ENCODE measurements around the gene TRAPPC4.

DNA sequence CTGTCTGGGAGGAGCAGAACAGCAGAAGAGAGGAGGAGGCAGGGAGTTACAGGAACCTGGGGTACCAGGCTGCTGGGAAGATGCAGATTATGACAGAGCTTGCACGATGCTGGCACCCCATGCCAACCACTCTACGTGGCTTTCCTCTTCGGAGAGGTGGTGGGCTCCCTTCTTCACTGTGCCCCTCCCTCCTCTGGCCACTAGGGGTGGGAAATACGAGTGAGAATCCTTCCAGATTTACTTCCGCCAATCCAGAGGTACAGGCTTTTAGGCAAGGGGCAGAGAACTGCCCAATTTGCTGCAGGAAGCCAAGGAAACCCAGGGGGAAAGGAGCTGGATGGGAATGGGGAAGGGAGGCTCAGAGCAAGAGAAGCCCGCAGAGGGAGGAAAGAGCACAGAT, 26.1 kb downstream of the TRAPPC4 start:
- TF ChIP-seq, protein P1, sequence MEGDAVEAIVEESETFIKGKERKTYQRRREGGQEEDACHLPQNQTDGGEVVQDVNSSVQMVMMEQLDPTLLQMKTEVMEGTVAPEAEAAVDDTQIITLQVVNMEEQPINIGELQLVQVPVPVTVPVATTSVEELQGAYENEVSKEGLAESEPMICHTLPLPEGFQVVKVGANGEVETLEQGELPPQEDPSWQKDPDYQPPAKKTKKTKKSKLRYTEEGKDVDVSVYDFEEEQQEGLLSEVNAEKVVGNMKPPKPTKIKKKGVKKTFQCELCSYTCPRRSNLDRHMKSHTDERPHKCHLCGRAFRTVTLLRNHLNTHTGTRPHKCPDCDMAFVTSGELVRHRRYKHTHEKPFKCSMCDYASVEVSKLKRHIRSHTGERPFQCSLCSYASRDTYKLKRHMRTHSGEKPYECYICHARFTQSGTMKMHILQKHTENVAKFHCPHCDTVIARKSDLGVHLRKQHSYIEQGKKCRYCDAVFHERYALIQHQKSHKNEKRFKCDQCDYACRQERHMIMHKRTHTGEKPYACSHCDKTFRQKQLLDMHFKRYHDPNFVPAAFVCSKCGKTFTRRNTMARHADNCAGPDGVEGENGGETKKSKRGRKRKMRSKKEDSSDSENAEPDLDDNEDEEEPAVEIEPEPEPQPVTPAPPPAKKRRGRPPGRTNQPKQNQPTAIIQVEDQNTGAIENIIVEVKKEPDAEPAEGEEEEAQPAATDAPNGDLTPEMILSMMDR (IDR thresholded peaks at IDR 0.05), result no peak
- TF ChIP-seq POLR2A (IDR thresholded peaks at IDR 0.05), result no peak
